GM23248 (cell line): ENCODE measurements around the gene NUDCD2. TPM values are rescaled to one million over a fixed set of nuclear protein-coding genes. Genes with fewer than 3 reads are reported as not detected.
"Not testable (repeated sequence)": the region's sequence is repeated elsewhere in the genome, so short reads cannot be mapped to it uniquely, and the experiment has no call there.

Experiments used
- DNase-seq: peaks from one replicate; pipeline ENCODE4 v3.0.0-alpha.2; 2015
- H2AFZ ChIP-seq: fragments of 200-600 bp; sonication (generic); 2 replicates; pipeline ENCODE4 v1.6.1; 2016; ENCODE audit warnings: antibody characterized with exemption
- H3F3A ChIP-seq: fragments of 200-600 bp; sonication (generic); 2 replicates; pipeline ENCODE4 v1.6.1; 2016; ENCODE audit warnings: mild to moderate bottlenecking, antibody characterized with exemption, mixed run types; ENCODE audit not compliant: insufficient read depth
- H3K27ac ChIP-seq: fragments of 200-600 bp; sonication (generic); 2 replicates; pipeline ENCODE4 v1.5.1; 2016; ENCODE audit warnings: mild to moderate bottlenecking
- H3K27me3 ChIP-seq: fragments of 200-600 bp; sonication (generic); replicated peaks from 2 replicates; pipeline ENCODE4 v1.6.1; 2016; ENCODE audit warnings: mild to moderate bottlenecking; ENCODE audit not compliant: insufficient read depth
- H3K36me3 ChIP-seq: fragments of 200-600 bp; sonication (generic); 2 replicates; pipeline ENCODE4 v1.6.1; 2016; ENCODE audit warnings: low read depth, mild to moderate bottlenecking
- H3K4me1 ChIP-seq: fragments of 200-600 bp; sonication (generic); 2 replicates; pipeline ENCODE4 v1.6.1; 2016; ENCODE audit warnings: mild to moderate bottlenecking; ENCODE audit not compliant: insufficient read depth
- H3K4me2 ChIP-seq: fragments of 200-600 bp; sonication (generic); one replicate; pipeline ENCODE4 v1.6.1; 2016; ENCODE audit warnings: mild to moderate bottlenecking; ENCODE audit not compliant: unreplicated experiment
- H3K4me3 ChIP-seq: fragments of 200-600 bp; sonication (generic); 2 replicates; pipeline ENCODE4 v1.5.1; 2016; ENCODE audit warnings: mild to moderate bottlenecking
- H3K79me2 ChIP-seq: fragments of 200-600 bp; sonication (generic); 2 replicates; pipeline ENCODE4 v1.6.1; 2016; ENCODE audit warnings: mild to moderate bottlenecking; ENCODE audit not compliant: insufficient read depth
- H3K9ac ChIP-seq: fragments of 200-600 bp; sonication (generic); 2 replicates; pipeline ENCODE4 v1.6.1; 2016; ENCODE audit warnings: mild to moderate bottlenecking
- H3K9me2 ChIP-seq: fragments of 200-600 bp; sonication (generic); 2 replicates; pipeline ENCODE4 v1.6.1; 2016; ENCODE audit warnings: mixed run types, mild to moderate bottlenecking, moderate library complexity; ENCODE audit not compliant: insufficient read depth
- H3K9me3 ChIP-seq: fragments of 200-600 bp; sonication (generic); one replicate; pipeline ENCODE4 v1.6.1; 2017; ENCODE audit warnings: low read depth
- H4K20me1 ChIP-seq: fragments of 200-600 bp; sonication (generic); 2 replicates; pipeline ENCODE4 v1.6.0; 2016; ENCODE audit not compliant: insufficient read depth
- EZH2 ChIP-seq: fragments of 200-600 bp; sonication (generic); IDR thresholded peaks from 2 replicates; pipeline ENCODE4 v1.6.1; 2018; ENCODE audit warnings: antibody characterized with exemption, mild to moderate bottlenecking; ENCODE audit not compliant: insufficient read depth, poor library complexity, severe bottlenecking
- EZH2phosphoT487 ChIP-seq: fragments of 200-600 bp; sonication (generic); IDR thresholded peaks from 2 replicates; pipeline ENCODE4 v1.6.1; 2018; ENCODE audit warnings: antibody characterized with exemption, moderate library complexity, mild to moderate bottlenecking, low read depth; ENCODE audit not compliant: insufficient read depth
- WGBS, 2 experiments: methylation state at CpG; one replicate each; pipeline ENCODE4 v1.1.6; 2015 to 2017; ENCODE audit warnings: low lambda C conversion rate in 2 of 2, low coverage in 1 of 2; ENCODE audit errors: missing lambda C conversion rate in 2 of 2; 5-methylcytosine and 5-hydroxymethylcytosine counted together
- in situ Hi-C: fragments of 300-500 bp; cut with MboI; formaldehyde crosslinking; loops from 2 replicates; pipeline ENCODE4 v1.15.0; 2020
- polyA plus RNA-seq: library from polyadenylated mRNA; unstranded; fragments of >200 nt; fragmentation: Nextera tagmentation; extraction: Ambion mirVana; gene quantifications from 2 replicates; pipeline ENCODE4 v1.2.1, GENCODE V29; 2016
- total RNA-seq: library from RNA; depleted of rRNA; stranded (reverse); fragments of >200 nt; shearing (Covaris generic); gene quantifications from 2 replicates; pipeline ENCODE4 v1.2.3, GENCODE V29; 2014

Gene NUDCD2
- total and polyA plus RNA-seq, 2 experiments from 2014 or later: 2.7 to 57.8 TPM

GRCh38 chr5:163424836-163425235 lies 35.1 kb downstream of the NUDCD2 start:
- Histone ChIP-seq H3K27ac (no peak overlapping the region), H3F3A (no peaks in the 10 kb centered on the region), H3K4me2 (no peak overlapping the region), H2AFZ (no peak overlapping the region), H3K9ac (no peak overlapping the region), H3K27me3 (no peaks in the 10 kb centered on the region), H3K36me3 (no peaks in the 10 kb centered on the region), H3K4me3 (no peak overlapping the region), H3K4me1 (no peaks in the 10 kb centered on the region), H3K9me2 (no peaks in the 10 kb centered on the region), H4K20me1 (no peaks in the 10 kb centered on the region), H3K79me2 (no peaks in the 10 kb centered on the region), H3K9me3 (no peaks in the 10 kb centered on the region)
- DNase-seq: no peak
- WGBS, 2 experiments: 78% methylated on average over 1 of the region's 1 CpG
- in situ Hi-C loops: no loop called here
- TF ChIP-seq EZH2phosphoT487 (no peak), EZH2 (no peak)

DNA sequence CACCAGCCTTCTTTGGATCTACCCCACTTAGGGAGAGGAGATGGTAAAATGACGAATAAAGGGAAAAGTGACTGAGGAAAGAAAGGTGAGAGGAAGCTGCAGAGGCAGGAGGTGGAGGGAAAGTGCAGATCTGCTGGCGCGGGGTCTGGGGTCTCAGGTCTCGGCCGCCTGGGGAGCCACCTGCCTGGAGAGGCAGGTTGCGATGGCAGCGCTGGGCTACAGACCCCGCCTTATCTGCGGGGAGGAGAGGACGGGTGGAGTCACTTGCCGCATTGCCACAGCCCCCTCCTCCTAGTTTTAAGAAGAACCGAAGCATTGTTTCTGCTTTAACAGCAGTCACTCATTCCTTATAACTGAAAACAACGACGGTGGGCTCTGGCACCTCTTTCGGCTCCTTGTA lies 44.2 kb downstream of the NUDCD2 start:
- H3K4me2 ChIP-seq, in situ Hi-C loops, H3K9me3 ChIP-seq, H3K9ac ChIP-seq, H3K79me2 ChIP-seq, H3K27ac ChIP-seq, H3K4me1 ChIP-seq, H3K9me2 ChIP-seq, H2AFZ ChIP-seq, H3K4me3 ChIP-seq, H3F3A ChIP-seq, H4K20me1 ChIP-seq, H3K36me3 ChIP-seq, DNase-seq: not testable (repeated sequence)
- WGBS, 2 experiments: 19 to 21% methylated on average over 13 to 15 of the region's 15 CpGs
- peaks cover 13% of the 10 kb centered on the region; the same call in 1 of the 2 replicates for H3K27me3 ChIP-seq

DNA sequence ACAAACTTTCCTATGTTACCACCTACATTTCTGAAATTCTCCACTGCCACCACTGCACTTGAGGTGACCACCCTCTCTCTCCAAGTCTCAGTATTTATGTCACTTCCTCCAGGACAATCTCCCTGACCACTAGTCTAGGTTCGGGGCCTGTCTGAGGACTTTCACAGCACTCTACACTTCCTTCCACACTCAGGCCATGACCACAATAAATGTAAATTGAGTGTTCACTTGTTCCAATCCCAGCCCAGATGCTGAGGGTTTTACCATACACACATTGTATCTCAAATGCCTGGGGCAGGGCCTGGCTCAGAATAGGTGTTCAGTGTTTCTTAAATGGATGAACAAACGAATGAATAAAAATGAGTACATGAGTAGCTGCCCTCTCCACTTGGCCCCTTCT lies 49.4 kb downstream of the NUDCD2 start:
- H4K20me1 ChIP-seq: no peaks in the 10 kb centered on the region
- no peak overlapping the region for H2AFZ ChIP-seq
- peaks cover 15% of the 10 kb centered on the region for H3K4me1 ChIP-seq
- 26 to 44% methylated on average over 2 of the region's 2 CpGs for WGBS, 2 experiments
- H3F3A ChIP-seq: no peaks in the 10 kb centered on the region
- H3K79me2 ChIP-seq: no peaks in the 10 kb centered on the region
- no peaks in the 10 kb centered on the region for H3K9me3 ChIP-seq
- no peak overlapping the region for H3K9ac ChIP-seq
- H3K9me2 ChIP-seq: no peaks in the 10 kb centered on the region
- H3K36me3 ChIP-seq: no peaks in the 10 kb centered on the region
- no peak overlapping the region for H3K4me2 ChIP-seq
- 0 out of 2 replicates have a peak, but pooled peaks cover 13% of the 10 kb centered on the region for H3K27me3 ChIP-seq
- in situ Hi-C loops: no loop called here
- no peak overlapping the region for H3K4me3 ChIP-seq
- no peak overlapping the region for H3K27ac ChIP-seq
- TF ChIP-seq EZH2 (no peak), EZH2phosphoT487 (no peak)
- no peak for DNase-seq

- Histone ChIP-seq H3F3A (no peaks in the 10 kb centered on the region), H2AFZ (no peak overlapping the region), H3K79me2 (no peaks in the 10 kb centered on the region), H4K20me1 (no peaks in the 10 kb centered on the region), H3K4me3 (no peak overlapping the region), H3K4me2 (no peak overlapping the region), H3K9me3 (no peaks in the 10 kb centered on the region), H3K4me1 (peaks cover 15% of the 10 kb centered on the region), H3K9me2 (no peaks in the 10 kb centered on the region), H3K27me3 (0 out of 2 replicates have a peak, but pooled peaks cover 6% of the 10 kb centered on the region), H3K9ac (no peak overlapping the region), H3K36me3 (no peaks in the 10 kb centered on the region), H3K27ac (no peak overlapping the region)
- WGBS, 2 experiments: 52 to 54% methylated on average over 6 of the region's 6 CpGs
- no peak for DNase-seq
- in situ Hi-C loops: no loop called here
- TF ChIP-seq EZH2phosphoT487: no peak
- no peak for TF ChIP-seq EZH2
Measured at GRCh38 chr5:163409384-163409783, 50.5 kb downstream of the NUDCD2 start.

DNA sequence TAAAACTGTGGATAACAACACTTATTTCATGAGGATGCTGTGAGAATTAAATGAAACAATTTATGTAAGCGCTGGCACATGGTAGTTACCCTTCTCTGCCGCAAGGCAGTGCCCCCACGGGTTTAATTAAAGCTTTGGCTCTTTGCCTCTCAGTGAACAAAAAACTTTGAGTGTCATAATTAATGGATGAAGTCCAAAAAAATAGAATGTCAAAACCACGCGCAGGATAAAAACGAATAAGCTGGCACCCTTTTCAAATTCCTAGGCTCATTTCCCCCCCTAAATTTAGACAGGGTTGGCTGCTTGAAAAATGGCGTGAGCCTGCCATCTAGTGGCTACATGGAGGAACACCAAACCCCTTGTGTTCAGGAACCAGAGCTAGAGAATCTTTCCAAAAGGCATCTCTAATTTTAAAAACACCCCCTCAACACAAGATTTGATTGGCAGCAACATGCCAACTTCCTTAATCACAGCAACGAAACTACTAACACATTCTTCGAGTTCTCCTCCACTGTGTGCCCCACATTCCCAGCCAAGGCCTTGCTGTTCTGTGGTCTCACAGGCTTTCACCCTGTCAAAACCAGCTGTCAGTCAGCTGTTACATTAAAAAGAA lies 51.5 kb downstream of the NUDCD2 start:
- 1 to 2% methylated on average over 9 of the region's 9 CpGs for WGBS, 2 experiments
- H3K9me2 ChIP-seq: no peaks in the 10 kb centered on the region
- no peaks in the 10 kb centered on the region for H3K36me3 ChIP-seq
- no peaks in the 10 kb centered on the region for H3K9me3 ChIP-seq
- H3F3A ChIP-seq: no peaks in the 10 kb centered on the region
- H3K4me1 ChIP-seq: peaks cover 15% of the 10 kb centered on the region
- H2AFZ ChIP-seq: peak overlapping the region; percentile 68
- peak overlapping the region; percentile 86 for H3K4me2 ChIP-seq
- no peaks in the 10 kb centered on the region for H3K79me2 ChIP-seq
- H3K27me3 ChIP-seq: 0 out of 2 replicates have a peak, but pooled peaks cover 15% of the 10 kb centered on the region
- H3K27ac ChIP-seq: no peak overlapping the region
- no peaks in the 10 kb centered on the region for H4K20me1 ChIP-seq
- DNase-seq: peak; percentile 73
- in situ Hi-C loops: no loop called here
- peak overlapping the region; percentile 61 for H3K4me3 ChIP-seq
- TF ChIP-seq EZH2phosphoT487 (no peak), EZH2 (no peak)
- 0 out of 2 replicates have a peak overlapping the region, but pooled peaks have one; percentile 4 for H3K9ac ChIP-seq
